GM12891 (cell line): ENCODE measurements around the gene GRAMD1B. TPM values are rescaled to one million over a fixed set of nuclear protein-coding genes. Genes with fewer than 3 reads are reported as not detected.

ENCODE experiments used
- DNase-seq: peaks from one replicate; pipeline ENCODE4 v3.0.0; 2011; ENCODE audit warnings: low spot score; ENCODE audit not compliant: insufficient read length
- FAIRE-seq: peaks from 2 replicates; lab custom pipeline; 2011; peaks lifted over from hg19 to GRCh38; lab: Jason Lieb, UNC
- PAX5 ChIP-seq: IDR thresholded peaks from 2 replicates; pipeline ENCODE4 v1.6.1; 2011; ENCODE audit warnings: low read length, moderate library complexity, mild to moderate bottlenecking; ENCODE audit not compliant: insufficient read depth, severe bottlenecking
- POLR2A ChIP-seq: IDR thresholded peaks from 2 replicates; pipeline ENCODE4 v1.6.1; 2011; ENCODE audit warnings: low read depth, low read length, control low read depth
- POLR2AphosphoS5 ChIP-seq: IDR thresholded peaks from 2 replicates; pipeline ENCODE4 v1.6.1; 2011; ENCODE audit warnings: low read depth, low read length, control low read depth
- POU2F2 ChIP-seq: IDR thresholded peaks from 2 replicates; pipeline ENCODE4 v1.6.1; 2011; ENCODE audit warnings: low read depth, mild to moderate bottlenecking, control low read depth, low read length, moderate library complexity
- SPI1 ChIP-seq: IDR thresholded peaks from 2 replicates; pipeline ENCODE4 v1.6.1; 2011; ENCODE audit warnings: low read depth, low read length, control low read depth
- TAF1 ChIP-seq: IDR thresholded peaks from 2 replicates; pipeline ENCODE4 v1.6.1; 2011; ENCODE audit warnings: low read depth, low read length, control low read depth
- polyA plus RNA-seq: library from polyadenylated mRNA; unstranded; fragments of >200 nt; gene quantifications from one replicate; pipeline ENCODE4 v1.2.1, GENCODE V29; 2012; ENCODE audit warnings: low read depth, missing spikeins, inconsistent platforms; ENCODE audit not compliant: missing spikeins

GRAMD1B gene
- 23.0 TPM for polyA plus RNA-seq

- FAIRE-seq (peak; percentile 78), DNase-seq (peak; percentile 82)
- 0 out of 2 replicates have a peak, but pooled peaks have one; percentile 10 for TF ChIP-seq SPI1
- TF ChIP-seq POU2F2, result no peak
- TF ChIP-seq TAF1, result no peak
- no peak for TF ChIP-seq PAX5
These were observed at the start of gene GRAMD1B for GRCh38 chr11:123429913-123430720. TSS of gene GRAMD1B (plus strand) at chr11:123430269. CDS start at chr11:123430793, 524 bp downstream.

- FAIRE-seq (no peak), DNase-seq (no peak)
These were observed 48.9 kb upstream of the GRAMD1B start for GRCh38 chr11:123381149-123381548.

GRCh38 chr11:123381817-123382554 is 48.1 kb upstream of the GRAMD1B start:
- peak; percentile 86 for FAIRE-seq
- no peak for DNase-seq
- TF ChIP-seq TAF1 (no peak; the same call in 1 of the 2 replicates), PAX5 (no peak), POU2F2 (no peak), SPI1 (peak; percentile 77), POLR2AphosphoS5 (no peak)

More at GRCh38 chr11:123381149-123381548, 48.9 kb upstream of the GRAMD1B start:
- TF ChIP-seq SPI1 (peak; percentile 68), TAF1 (no peak), POLR2A (no peak)

GRCh38 chr11:123382555-123383074 is 47.5 kb upstream of the GRAMD1B start:
- FAIRE-seq (peak; percentile 91), DNase-seq (no peak)
- TF ChIP-seq POLR2A (no peak; the same call in 1 of the 2 replicates), POU2F2 (peak; percentile 90), POLR2AphosphoS5 (0 out of 2 replicates have a peak, but pooled peaks have one; percentile 9), SPI1 (no peak), TAF1 (no peak), PAX5 (no peak)

GRCh38 chr11:123384116-123384515 is 46.0 kb upstream of the GRAMD1B start:
- no peak for DNase-seq
- TF ChIP-seq PAX5 (no peak), POU2F2 (no peak), SPI1 (peak; percentile 30; the same call in 1 of the 2 replicates), TAF1 (no peak), POLR2AphosphoS5 (no peak), POLR2A (no peak)
- FAIRE-seq, result peak; percentile 50

- FAIRE-seq (peak; percentile 71), DNase-seq (no peak)
- TF ChIP-seq TAF1 (no peak), SPI1 (no peak), POLR2AphosphoS5 (no peak)
These were observed 43.1 kb upstream of the GRAMD1B start for GRCh38 chr11:123386796-123387510.

- no peak for DNase-seq
- TF ChIP-seq POLR2AphosphoS5 (no peak), POU2F2 (no peak), POLR2A (no peak), TAF1 (no peak), PAX5 (no peak), SPI1 (no peak)
- FAIRE-seq, result no peak
These were observed 41.4 kb upstream of the GRAMD1B start for GRCh38 chr11:123388640-123389039.

GRCh38 chr11:123390146-123390545 is 39.9 kb upstream of the GRAMD1B start:
- DNase-seq (no peak), FAIRE-seq (no peak)
- TF ChIP-seq TAF1, result no peak
- TF ChIP-seq POU2F2, result no peak
- TF ChIP-seq POLR2AphosphoS5, result no peak
- TF ChIP-seq SPI1, result no peak
- no peak for TF ChIP-seq PAX5
- TF ChIP-seq POLR2A, result no peak

GRCh38 chr11:123391646-123392348 is 38.3 kb upstream of the GRAMD1B start:
- TF ChIP-seq SPI1, result no peak
- no peak for TF ChIP-seq POU2F2
- TF ChIP-seq PAX5, result no peak
- no peak for TF ChIP-seq POLR2AphosphoS5
- TF ChIP-seq POLR2A, result no peak
- TF ChIP-seq TAF1, result no peak
- FAIRE-seq (peak; percentile 50), DNase-seq (no peak)
